Liver (tissue), 9 donors: ENCODE measurements around the gene SOSTDC1. TPM values are rescaled to one million over a fixed set of nuclear protein-coding genes. Genes with fewer than 3 reads are reported as not detected.

ENCODE experiments used
- DNase-seq: peaks from one replicate; pipeline ENCODE4 v3.0.0-alpha.2; 2017; ENCODE audit warnings: low spot score
- H3K27ac ChIP-seq, 2 donors: one replicate each; pipeline ENCODE4 v1.7.0; 2013; ENCODE audit warnings: inconsistent platforms in 2 of 2, low read length in 2 of 2, control low read depth in 1 of 2, low read depth in 1 of 2, mild to moderate bottlenecking in 1 of 2
- H3K27me3 ChIP-seq, 4 donors: one replicate each; pipeline versions ENCODE4 v1.6.1 to v1.7.0; 2013; ENCODE audit warnings: low read length in 3 of 4, inconsistent platforms in 1 of 4, mild to moderate bottlenecking in 1 of 4, moderate library complexity in 1 of 4; ENCODE audit not compliant: control insufficient read depth in 4 of 4, insufficient read depth in 4 of 4
- H3K36me3 ChIP-seq, 4 donors: one replicate each; pipeline versions ENCODE4 v1.6.1 to v1.7.0; 2013; ENCODE audit warnings: low read length in 3 of 4, mild to moderate bottlenecking in 3 of 4, low read depth in 1 of 4, moderate library complexity in 1 of 4; ENCODE audit not compliant: control insufficient read depth in 4 of 4, insufficient read depth in 3 of 4
- H3K4me1 ChIP-seq, 4 donors: one replicate each; pipeline versions ENCODE4 v1.6.1 to v1.7.0; 2013; ENCODE audit warnings: low read length in 3 of 4, mild to moderate bottlenecking in 3 of 4, moderate library complexity in 1 of 4; ENCODE audit not compliant: control insufficient read depth in 4 of 4, insufficient read depth in 4 of 4
- H3K4me3 ChIP-seq, 3 donors: one replicate each; pipeline versions ENCODE4 v1.6.1 to v1.7.0; 2013; ENCODE audit warnings: low read length in 3 of 3, control low read depth in 1 of 3, low read depth in 1 of 3, mild to moderate bottlenecking in 1 of 3
- H3K9ac ChIP-seq, 2 donors: one replicate each; pipeline ENCODE4 v1.7.0; 2013; ENCODE audit warnings: low read length in 2 of 2, mild to moderate bottlenecking in 2 of 2, moderate library complexity in 2 of 2, control low read depth in 1 of 2, low read depth in 1 of 2
- H3K9me3 ChIP-seq, 4 donors: one replicate each; pipeline versions ENCODE4 v1.6.1 to v1.7.0; 2013; ENCODE audit warnings: low read length in 3 of 4; ENCODE audit not compliant: control insufficient read depth in 4 of 4
- ATF3 ChIP-seq: IDR thresholded peaks from 2 replicates; pipeline ENCODE4 v1.6.1; 2016; ENCODE audit warnings: antibody characterized with exemption
- CTCF ChIP-seq: fragments of 150-350 bp; IDR thresholded peaks from 2 replicates; pipeline ENCODE4 v1.5.1; 2017; ENCODE audit warnings: improper control_type of control experiment, low read depth, low read length; ENCODE audit not compliant: missing input control
- EGR1 ChIP-seq, 2 donors: IDR thresholded peaks; 2 replicates each; pipeline ENCODE4 v1.6.1; 2016 to 2018; ENCODE audit warnings: antibody characterized with exemption in 2 of 2, low read depth in 2 of 2
- FOXA1 ChIP-seq: IDR thresholded peaks from 2 replicates; pipeline ENCODE4 v1.6.1; 2016; ENCODE audit warnings: antibody characterized with exemption
- FOXA2 ChIP-seq: IDR thresholded peaks from 2 replicates; pipeline ENCODE4 v1.6.1; 2016; ENCODE audit warnings: antibody characterized with exemption
- GABPA ChIP-seq, 2 donors: IDR thresholded peaks in 1 of 2; conservative IDR thresholded peaks in 1 of 2; 2 replicates each; pipeline ENCODE4 v1.6.1; 2016; ENCODE audit warnings: antibody characterized with exemption in 2 of 2, mild to moderate bottlenecking in 1 of 2, moderate library complexity in 1 of 2
- HNF4A ChIP-seq, 2 donors: conservative IDR thresholded peaks; 2 replicates each; pipeline ENCODE4 v1.6.1; 2016; ENCODE audit warnings: antibody characterized with exemption in 2 of 2, mild to moderate bottlenecking in 2 of 2
- HNF4G ChIP-seq: IDR thresholded peaks from 2 replicates; pipeline ENCODE4 v1.6.1; 2016; ENCODE audit warnings: antibody characterized with exemption
- JUND ChIP-seq, 2 donors: IDR thresholded peaks; 2 replicates each; pipeline ENCODE4 v1.6.1; 2016; ENCODE audit warnings: antibody characterized with exemption in 2 of 2
- MAX ChIP-seq: IDR thresholded peaks from 2 replicates; pipeline ENCODE4 v1.6.1; 2016; ENCODE audit warnings: antibody characterized with exemption
- NR2F2 ChIP-seq: IDR thresholded peaks from 2 replicates; pipeline ENCODE4 v1.6.1; 2016; ENCODE audit warnings: antibody characterized with exemption
- RAD21 ChIP-seq, 2 donors: IDR thresholded peaks; 2 replicates each; pipeline ENCODE4 v1.6.1; 2016; ENCODE audit warnings: antibody characterized with exemption in 2 of 2, mild to moderate bottlenecking in 2 of 2
- REST ChIP-seq: IDR thresholded peaks from 2 replicates; pipeline ENCODE4 v1.6.1; 2016; ENCODE audit warnings: antibody characterized with exemption, mild to moderate bottlenecking
- RXRA ChIP-seq, 2 donors: IDR thresholded peaks; 2 replicates each; pipeline ENCODE4 v1.6.1; 2017 to 2018; ENCODE audit warnings: antibody characterized with exemption in 2 of 2, mild to moderate bottlenecking in 1 of 2
- SP1 ChIP-seq: IDR thresholded peaks from 2 replicates; pipeline ENCODE4 v1.6.1; 2018; ENCODE audit warnings: antibody characterized with exemption, mild to moderate bottlenecking
- TAF1 ChIP-seq: conservative IDR thresholded peaks from 2 replicates; pipeline ENCODE4 v1.6.1; 2016; ENCODE audit warnings: antibody characterized with exemption, mild to moderate bottlenecking
- YY1 ChIP-seq: IDR thresholded peaks from 2 replicates; pipeline ENCODE4 v1.6.1; 2016; ENCODE audit warnings: antibody characterized with exemption, mild to moderate bottlenecking
- WGBS: extraction: QIAGEN DNeasy Blood & Tissue Kit; methylation state at CpG from one replicate; pipeline ENCODE4 v1.1.7; 2013; 5-methylcytosine and 5-hydroxymethylcytosine counted together
- polyA plus RNA-seq, 2 donors: library from polyadenylated mRNA; stranded (reverse) in 1 of 2; unstranded in 1 of 2; fragments of 200-250 nt in 1 of 2; fragments of >200 nt in 1 of 2; fragmentation: Nextera tagmentation in 1 of 2; extraction: Ambion mirVana in 1 of 2; gene quantifications; one replicate each; pipeline versions ENCODE4 v1.2.1 to v1.2.3, GENCODE V29; 2013 to 2015
- total RNA-seq, 2 donors: library from RNA; depleted of rRNA; stranded (reverse); fragments of >200 nt; gene quantifications; one replicate each; pipeline ENCODE4 v1.2.3, GENCODE V29; 2014
- TF ChIP-seq, protein P1 (sequence below): IDR thresholded peaks from 2 replicates; pipeline ENCODE4 v1.6.1; 2016; ENCODE audit warnings: antibody characterized with exemption
- donor health status: healthy.
- donor health status: healthy.
- donor health status: healthy.
- donor health status: healthy.
- donor health status: healthy.

SOSTDC1 gene
- total and polyA plus RNA-seq, 4 donors = 0.05 to 0.56 (median 0.08) TPM; not detected in 1

DNA sequence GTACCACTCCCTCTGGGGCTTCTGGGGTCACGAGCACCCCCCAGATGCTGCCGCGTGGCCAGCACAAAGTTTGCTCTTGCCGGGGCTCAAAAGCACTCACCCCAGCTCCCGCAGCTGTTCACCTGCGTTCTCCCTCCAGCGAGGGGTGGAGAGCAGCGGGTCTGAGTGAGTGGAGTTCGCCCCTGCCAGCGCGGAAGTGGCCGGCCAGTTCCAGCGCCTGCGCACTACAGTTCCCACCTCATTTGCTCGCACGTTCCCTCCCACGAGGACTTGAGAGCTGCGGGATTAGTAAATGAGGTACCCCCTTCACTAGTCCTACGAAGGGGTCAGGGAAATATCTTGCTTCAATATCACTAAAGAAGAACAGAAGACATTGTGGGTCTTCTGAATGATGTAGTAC, 36.8 kb upstream of the SOSTDC1 start:
- H3K9me3 ChIP-seq = no peaks in the 10 kb centered on the region
- no peak overlapping the region for H3K4me3 ChIP-seq
- TF ChIP-seq FOXA1 = no peak
- TF ChIP-seq FOXA2 = no peak
- TF ChIP-seq, protein P1, sequence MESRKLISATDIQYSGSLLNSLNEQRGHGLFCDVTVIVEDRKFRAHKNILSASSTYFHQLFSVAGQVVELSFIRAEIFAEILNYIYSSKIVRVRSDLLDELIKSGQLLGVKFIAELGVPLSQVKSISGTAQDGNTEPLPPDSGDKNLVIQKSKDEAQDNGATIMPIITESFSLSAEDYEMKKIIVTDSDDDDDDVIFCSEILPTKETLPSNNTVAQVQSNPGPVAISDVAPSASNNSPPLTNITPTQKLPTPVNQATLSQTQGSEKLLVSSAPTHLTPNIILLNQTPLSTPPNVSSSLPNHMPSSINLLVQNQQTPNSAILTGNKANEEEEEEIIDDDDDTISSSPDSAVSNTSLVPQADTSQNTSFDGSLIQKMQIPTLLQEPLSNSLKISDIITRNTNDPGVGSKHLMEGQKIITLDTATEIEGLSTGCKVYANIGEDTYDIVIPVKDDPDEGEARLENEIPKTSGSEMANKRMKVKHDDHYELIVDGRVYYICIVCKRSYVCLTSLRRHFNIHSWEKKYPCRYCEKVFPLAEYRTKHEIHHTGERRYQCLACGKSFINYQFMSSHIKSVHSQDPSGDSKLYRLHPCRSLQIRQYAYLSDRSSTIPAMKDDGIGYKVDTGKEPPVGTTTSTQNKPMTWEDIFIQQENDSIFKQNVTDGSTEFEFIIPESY = no peak
- no peak for TF ChIP-seq MAX
- no peak for TF ChIP-seq YY1
- no peak for TF ChIP-seq SP1
- TF ChIP-seq CTCF = no peak
- no peak for TF ChIP-seq HNF4G
- no peak for TF ChIP-seq RXRA (IDR thresholded peaks at IDR 0.05)
- no peak for TF ChIP-seq JUND (IDR thresholded peaks at IDR 0.05)
- TF ChIP-seq REST = no peak
- TF ChIP-seq HNF4A (conservative IDR thresholded peaks at IDR 0.05) = no peak
- TF ChIP-seq TAF1 = no peak
- TF ChIP-seq ATF3 = no peak
- TF ChIP-seq NR2F2 = no peak
- TF ChIP-seq EGR1 (IDR thresholded peaks at IDR 0.05; ENCODE audit: low read depth in 2 of 2) = no peak
- no peak for TF ChIP-seq RAD21 (IDR thresholded peaks at IDR 0.05)
- TF ChIP-seq GABPA (IDR thresholded peaks at IDR 0.05 in 1 of 2, conservative IDR thresholded peaks at IDR 0.05 in 1 of 2) = no peak
- peaks cover 0 to 3% (median 0%) of the 10 kb centered on the region in 4 donors for H3K27me3 ChIP-seq
- H3K9ac ChIP-seq = no peak overlapping the region
- no peak overlapping the region for H3K27ac ChIP-seq
- no peaks in the 10 kb centered on the region for H3K4me1 ChIP-seq
- 96% methylated on average over 19 of the region's 19 CpGs for WGBS
- no peak for DNase-seq
- no peaks in the 10 kb centered on the region for H3K36me3 ChIP-seq
